Neural progenitor cell (in vitro differentiated cells): ENCODE measurements around the gene SMAD7. TPM values are rescaled to one million over a fixed set of nuclear protein-coding genes. Genes with fewer than 3 reads are reported as not detected.

Experiments used
- DNase-seq: peaks from one replicate; pipeline ENCODE4 v3.0.0-alpha.2; 2016; ENCODE audit warnings: low spot score
- H2AFZ ChIP-seq: fragments of 200-600 bp; sonication (generic); replicated peaks from 2 replicates; pipeline ENCODE4 v1.6.1; 2016; ENCODE audit warnings: antibody characterized with exemption
- H3F3A ChIP-seq: fragments of 200-600 bp; sonication (generic); 2 replicates; pipeline ENCODE4 v1.6.1; 2016; ENCODE audit warnings: antibody characterized with exemption, low read depth
- H3K27ac ChIP-seq: fragments of 200-600 bp; sonication (generic); 2 replicates; pipeline ENCODE4 v1.5.1; 2016; ENCODE audit warnings: mild to moderate bottlenecking
- H3K27me3 ChIP-seq: fragments of 200-600 bp; sonication (generic); 2 replicates; pipeline ENCODE4 v1.6.1; 2016; ENCODE audit warnings: mild to moderate bottlenecking, moderate library complexity
- H3K36me3 ChIP-seq: fragments of 200-600 bp; sonication (generic); 2 replicates; pipeline ENCODE4 v1.5.1; 2016
- H3K4me1 ChIP-seq: fragments of 200-600 bp; sonication (generic); 2 replicates; pipeline ENCODE4 v1.6.1; 2016; ENCODE audit warnings: mixed run types
- H3K4me2 ChIP-seq: fragments of 200-600 bp; sonication (generic); 2 replicates; pipeline ENCODE4 v1.6.1; 2016
- H3K4me3 ChIP-seq: fragments of 200-600 bp; sonication (generic); 2 replicates; pipeline ENCODE4 v1.5.1; 2016
- H3K79me2 ChIP-seq: fragments of 200-600 bp; sonication (generic); 2 replicates; pipeline ENCODE4 v1.6.1; 2016; ENCODE audit warnings: low read depth
- H3K9ac ChIP-seq: fragments of 200-600 bp; sonication (generic); 2 replicates; pipeline ENCODE4 v1.6.1; 2016
- H3K9me3 ChIP-seq: fragments of 200-600 bp; sonication (generic); 2 replicates; pipeline ENCODE4 v1.5.1; 2016; ENCODE audit warnings: low read depth
- H4K20me1 ChIP-seq: fragments of 200-600 bp; sonication (generic); 2 replicates; pipeline ENCODE4 v1.6.1; 2016; ENCODE audit warnings: low read depth
- H3K27ac Mint-ChIP-seq: 3 replicates; pipeline ENCODE4 v1.8.0; 2021; ENCODE audit warnings: mixed read lengths
- H3K27me3 Mint-ChIP-seq: 2 replicates; pipeline ENCODE4 v1.8.0; 2022; ENCODE audit warnings: low read depth, mild to moderate bottlenecking, inconsistent platforms, moderate library complexity, mixed read lengths; ENCODE audit not compliant: insufficient read depth
- H3K36me3 Mint-ChIP-seq: 3 replicates; pipeline ENCODE4 v1.8.0; 2021; ENCODE audit warnings: mixed read lengths
- H3K4me1 Mint-ChIP-seq: 3 replicates; pipeline ENCODE4 v1.8.0; 2021; ENCODE audit warnings: mixed read lengths
- H3K4me3 Mint-ChIP-seq: 3 replicates; pipeline ENCODE4 v1.8.0; 2021; ENCODE audit warnings: mild to moderate bottlenecking, moderate library complexity, mixed read lengths
- H3K9me3 Mint-ChIP-seq: 3 replicates; pipeline ENCODE4 v1.8.0; 2020; ENCODE audit warnings: mixed read lengths
- EZH2 ChIP-seq: fragments of 200-600 bp; sonication (generic); IDR thresholded peaks from 2 replicates; pipeline ENCODE4 v1.6.1; 2017; ENCODE audit warnings: antibody characterized with exemption, mild to moderate bottlenecking, moderate library complexity
- EZH2phosphoT487 ChIP-seq: fragments of 200-600 bp; sonication (generic); IDR thresholded peaks from 2 replicates; pipeline ENCODE4 v1.6.1; 2017; ENCODE audit warnings: antibody characterized with exemption
- total RNA-seq: library from RNA; depleted of rRNA; stranded (reverse); fragments of >200 nt; gene quantifications from 2 replicates; pipeline ENCODE4 v1.2.3, GENCODE V29; 2015; ENCODE audit warnings: low replicate concordance
- TF ChIP-seq, protein P1 (sequence below): fragments of 200-600 bp; sonication (generic); IDR thresholded peaks from 2 replicates; pipeline ENCODE4 v1.5.1; 2017; ENCODE audit warnings: antibody characterized with exemption, mild to moderate bottlenecking

SMAD7 gene
- total RNA-seq, 1 donor from 2014 or later: 1.1 TPM

DNA sequence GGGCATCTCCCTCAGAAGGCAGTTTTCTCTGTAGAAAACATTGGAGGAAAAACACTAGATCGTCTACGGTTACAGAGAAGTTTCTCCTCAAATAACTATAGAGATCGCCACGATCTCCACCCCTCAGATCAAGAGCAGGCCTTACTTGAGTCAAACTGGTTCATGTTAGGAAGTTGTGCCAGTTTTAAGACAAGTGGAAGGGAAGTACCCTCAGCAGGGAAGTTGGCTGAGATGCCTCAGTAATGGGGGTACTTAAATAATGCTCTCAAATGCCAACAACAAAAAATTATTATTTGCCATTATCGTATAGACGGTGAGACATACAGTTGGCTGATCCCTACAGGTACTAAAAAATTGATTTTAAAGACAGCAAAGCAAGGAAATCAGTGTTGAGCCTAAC, 8.2 kb upstream of the SMAD7 start:
- H3K36me3 Mint-ChIP-seq: no peaks in the 10 kb centered on the region
- Histone ChIP-seq H2AFZ (no peak overlapping the region), H3K79me2 (no peaks in the 10 kb centered on the region), H3K4me1 (peaks cover 25% of the 10 kb centered on the region), H3K27ac (no peak overlapping the region), H3F3A (peaks cover 40% of the 10 kb centered on the region), H3K9ac (no peak overlapping the region), H3K9me3 (no peaks in the 10 kb centered on the region), H3K4me3 (no peak overlapping the region), H4K20me1 (no peaks in the 10 kb centered on the region), H3K27me3 (peaks cover 70% of the 10 kb centered on the region), H3K36me3 (no peaks in the 10 kb centered on the region), H3K4me2 (no peak overlapping the region)
- peak overlapping the region; percentile 28 for H3K4me3 Mint-ChIP-seq
- peaks cover 16% of the 10 kb centered on the region for H3K27me3 Mint-ChIP-seq
- no peak for TF ChIP-seq EZH2phosphoT487
- no peak for TF ChIP-seq EZH2
- TF ChIP-seq, protein P1, sequence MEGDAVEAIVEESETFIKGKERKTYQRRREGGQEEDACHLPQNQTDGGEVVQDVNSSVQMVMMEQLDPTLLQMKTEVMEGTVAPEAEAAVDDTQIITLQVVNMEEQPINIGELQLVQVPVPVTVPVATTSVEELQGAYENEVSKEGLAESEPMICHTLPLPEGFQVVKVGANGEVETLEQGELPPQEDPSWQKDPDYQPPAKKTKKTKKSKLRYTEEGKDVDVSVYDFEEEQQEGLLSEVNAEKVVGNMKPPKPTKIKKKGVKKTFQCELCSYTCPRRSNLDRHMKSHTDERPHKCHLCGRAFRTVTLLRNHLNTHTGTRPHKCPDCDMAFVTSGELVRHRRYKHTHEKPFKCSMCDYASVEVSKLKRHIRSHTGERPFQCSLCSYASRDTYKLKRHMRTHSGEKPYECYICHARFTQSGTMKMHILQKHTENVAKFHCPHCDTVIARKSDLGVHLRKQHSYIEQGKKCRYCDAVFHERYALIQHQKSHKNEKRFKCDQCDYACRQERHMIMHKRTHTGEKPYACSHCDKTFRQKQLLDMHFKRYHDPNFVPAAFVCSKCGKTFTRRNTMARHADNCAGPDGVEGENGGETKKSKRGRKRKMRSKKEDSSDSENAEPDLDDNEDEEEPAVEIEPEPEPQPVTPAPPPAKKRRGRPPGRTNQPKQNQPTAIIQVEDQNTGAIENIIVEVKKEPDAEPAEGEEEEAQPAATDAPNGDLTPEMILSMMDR: no peak
- peaks cover 65% of the 10 kb centered on the region for H3K4me1 Mint-ChIP-seq
- no peak for DNase-seq
- H3K27ac Mint-ChIP-seq: no peak overlapping the region
- no peaks in the 10 kb centered on the region for H3K9me3 Mint-ChIP-seq

DNA sequence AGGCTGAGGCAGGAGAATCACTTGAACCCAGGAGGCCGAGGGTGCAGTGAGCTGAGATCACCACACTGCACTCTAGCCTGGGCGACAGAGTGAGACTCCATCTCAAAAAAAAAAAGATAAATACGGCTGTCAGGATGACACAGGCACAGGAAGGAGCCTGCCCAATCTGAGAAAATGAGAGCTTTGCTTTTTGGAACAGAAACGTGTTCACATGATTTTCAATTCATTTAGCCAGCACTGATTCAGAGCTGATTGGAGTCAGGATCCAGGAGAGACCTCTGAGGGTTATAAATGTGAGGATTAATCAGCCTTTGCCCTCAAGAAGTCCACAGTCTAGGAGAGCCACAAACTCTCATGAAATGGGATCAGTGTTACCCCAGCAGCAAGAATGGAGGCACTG, 6.9 kb upstream of the SMAD7 start:
- Mint-ChIP-seq H3K27ac (no peak overlapping the region), H3K4me1 (peaks cover 54% of the 10 kb centered on the region)

DNA sequence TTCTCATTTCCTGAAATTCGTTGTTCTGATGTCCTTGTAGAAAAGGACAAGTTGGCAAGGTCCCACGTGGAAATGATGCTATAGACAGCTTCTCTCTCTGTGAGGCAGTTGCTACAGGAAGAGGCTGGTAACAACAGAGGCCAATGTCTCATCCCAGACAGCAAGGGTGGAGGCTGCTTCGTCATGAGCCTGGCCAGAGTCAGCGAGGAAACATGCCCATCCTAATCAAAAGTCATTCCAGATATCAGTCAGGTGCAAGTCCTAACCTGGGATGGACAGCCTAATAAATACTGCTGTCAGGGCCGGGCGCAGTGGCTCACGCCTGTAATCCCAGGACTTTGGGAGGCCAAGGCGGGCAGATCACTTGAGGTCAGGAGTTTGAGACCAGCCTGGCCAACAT, 6.4 kb upstream of the SMAD7 start:
- Mint-ChIP-seq H3K4me1 (peaks cover 50% of the 10 kb centered on the region), H3K27me3 (peaks cover 14% of the 10 kb centered on the region), H3K9me3 (no peaks in the 10 kb centered on the region), H3K4me3 (no peak overlapping the region), H3K36me3 (no peaks in the 10 kb centered on the region), H3K27ac (no peak overlapping the region)
- Histone ChIP-seq H3K9ac (no peak overlapping the region), H3K79me2 (no peaks in the 10 kb centered on the region), H4K20me1 (no peaks in the 10 kb centered on the region), H3K4me3 (no peak overlapping the region), H3K27ac (no peak overlapping the region), H3K36me3 (no peaks in the 10 kb centered on the region), H3K9me3 (no peaks in the 10 kb centered on the region), H3K4me1 (peaks cover 28% of the 10 kb centered on the region), H3K4me2 (no peak overlapping the region), H2AFZ (no peak overlapping the region), H3F3A (peaks cover 58% of the 10 kb centered on the region), H3K27me3 (peaks cover 80% of the 10 kb centered on the region)
- TF ChIP-seq EZH2 (no peak), EZH2phosphoT487 (no peak)
- TF ChIP-seq, protein P1: no peak
- no peak for DNase-seq

More for the DNA sequence above, 6.9 kb upstream of the SMAD7 start:
- TF ChIP-seq, protein P1: no peak
- TF ChIP-seq EZH2 (no peak), EZH2phosphoT487 (no peak)
- Histone ChIP-seq H4K20me1 (no peaks in the 10 kb centered on the region), H3K9ac (no peak overlapping the region), H3K4me1 (peaks cover 28% of the 10 kb centered on the region), H3K27ac (no peak overlapping the region), H2AFZ (no peak overlapping the region), H3K4me2 (no peak overlapping the region), H3K79me2 (no peaks in the 10 kb centered on the region), H3K27me3 (peaks cover 82% of the 10 kb centered on the region), H3F3A (peaks cover 53% of the 10 kb centered on the region), H3K4me3 (no peak overlapping the region), H3K9me3 (no peaks in the 10 kb centered on the region), H3K36me3 (no peaks in the 10 kb centered on the region)
- Mint-ChIP-seq H3K4me3 (no peak overlapping the region), H3K27me3 (peaks cover 14% of the 10 kb centered on the region), H3K9me3 (no peaks in the 10 kb centered on the region), H3K36me3 (no peaks in the 10 kb centered on the region)
- no peak for DNase-seq
